WERI-Rb-1 (cell line): Measurements from ENCODE around the gene PNMA1.

Experiments used
- DNase-seq: peaks from one replicate; pipeline ENCODE4 v3.0.0-alpha.2; 2020
- H3K27ac ChIP-seq: fragments of 250-450 bp; sonication (Bioruptor Pico); 2 replicates; pipeline ENCODE4 v1.5.1; 2020; ENCODE audit warnings: mild to moderate bottlenecking, moderate library complexity
- H3K27me3 ChIP-seq: fragments of 250-450 bp; sonication (Bioruptor Pico); 2 replicates; pipeline ENCODE4 v1.5.1; 2021; ENCODE audit warnings: mild to moderate bottlenecking, low read depth, moderate library complexity; ENCODE audit not compliant: insufficient read depth, severe bottlenecking
- H3K36me3 ChIP-seq: fragments of 250-450 bp; sonication (Bioruptor Pico); 2 replicates; pipeline ENCODE4 v1.5.1; 2020; ENCODE audit warnings: mild to moderate bottlenecking, moderate library complexity
- H3K4me3 ChIP-seq: 2 replicates; pipeline ENCODE4 v1.5.1; 2011; ENCODE audit warnings: low read depth, mild to moderate bottlenecking, control low read depth, low read length
- H3K9me3 ChIP-seq: fragments of 250-450 bp; sonication (Bioruptor Pico); 2 replicates; pipeline ENCODE4 v1.5.1; 2021; ENCODE audit warnings: mild to moderate bottlenecking, moderate library complexity; ENCODE audit not compliant: severe bottlenecking
- CTCF ChIP-seq: IDR thresholded peaks from 2 replicates; pipeline ENCODE4 v1.5.1; 2011; ENCODE audit warnings: low read depth, mild to moderate bottlenecking, control low read depth, inconsistent platforms, low read length

Gene PNMA1

DNA sequence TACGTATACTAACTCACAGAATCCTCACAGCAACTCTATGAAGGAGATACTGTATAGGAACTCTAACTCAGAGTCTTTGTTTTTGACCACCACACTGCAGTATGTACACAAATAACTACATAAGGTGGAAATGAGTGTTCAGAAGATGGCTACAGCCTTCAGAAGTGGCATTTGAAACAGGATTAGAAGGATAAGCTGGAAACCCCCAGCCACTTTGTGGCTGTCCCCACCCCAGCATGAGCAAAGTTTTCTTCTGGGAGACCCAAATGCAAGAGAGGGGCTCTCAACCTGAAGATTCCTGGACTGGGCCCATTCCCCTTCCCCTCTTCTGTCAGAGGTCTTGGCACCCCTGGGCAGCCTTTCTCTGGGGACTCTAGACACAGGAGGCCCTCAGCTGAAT, 43.2 kb upstream of the PNMA1 start:
- H3K27me3 ChIP-seq = no peaks in the 10 kb centered on the region
- no peaks in the 10 kb centered on the region for H3K9me3 ChIP-seq
- no peak overlapping the region for H3K27ac ChIP-seq
- H3K36me3 ChIP-seq = no peaks in the 10 kb centered on the region
- no peak for TF ChIP-seq CTCF
- no peak overlapping the region for H3K4me3 ChIP-seq
- no peak for DNase-seq

- DNase-seq = no peak
- no peaks in the 10 kb centered on the region for H3K27me3 ChIP-seq
- H3K27ac ChIP-seq = peak overlapping the region; percentile 34
- no peak overlapping the region for H3K4me3 ChIP-seq
- H3K36me3 ChIP-seq = no peaks in the 10 kb centered on the region; the same call in 1 of the 2 replicates
- H3K9me3 ChIP-seq = no peaks in the 10 kb centered on the region
- no peak for TF ChIP-seq CTCF
Observed at GRCh38 chr14:73755434-73756014, 41.3 kb upstream of the PNMA1 start.

- H3K27ac ChIP-seq = peak overlapping the region; percentile 34
Observed at GRCh38 chr14:73754911-73755360, 40.8 kb upstream of the PNMA1 start.

GRCh38 chr14:73753887-73754795, 40.0 kb upstream of the PNMA1 start:
- no peaks in the 10 kb centered on the region; the same call in 1 of the 2 replicates for H3K36me3 ChIP-seq
- peak overlapping the region; percentile 34; the same call in 1 of the 2 replicates for H3K27ac ChIP-seq
- no peaks in the 10 kb centered on the region for H3K27me3 ChIP-seq
- DNase-seq = no peak
- H3K9me3 ChIP-seq = no peaks in the 10 kb centered on the region
- H3K4me3 ChIP-seq = no peak overlapping the region
- no peak for TF ChIP-seq CTCF

More at GRCh38 chr14:73754911-73755360, 40.8 kb upstream of the PNMA1 start:
- Histone ChIP-seq H3K36me3 (no peaks in the 10 kb centered on the region; the same call in 1 of the 2 replicates), H3K4me3 (no peak overlapping the region), H3K27me3 (no peaks in the 10 kb centered on the region), H3K9me3 (no peaks in the 10 kb centered on the region)
- no peak for TF ChIP-seq CTCF
- DNase-seq = no peak

- H3K27me3 ChIP-seq = no peaks in the 10 kb centered on the region
- H3K36me3 ChIP-seq = no peaks in the 10 kb centered on the region; the same call in 1 of the 2 replicates
- no peak for DNase-seq
- H3K4me3 ChIP-seq = no peak overlapping the region
- no peak for TF ChIP-seq CTCF
- no peaks in the 10 kb centered on the region for H3K9me3 ChIP-seq
- H3K27ac ChIP-seq = no peak overlapping the region
Observed at GRCh38 chr14:73753124-73753886, 39.1 kb upstream of the PNMA1 start.
